Naive thymus-derived CD4-positive, alpha-beta T cell (primary cell): ENCODE data around the gene TMTC2. TPM values are rescaled to one million over a fixed set of nuclear protein-coding genes. Genes with fewer than 3 reads are reported as not detected.

ENCODE experiments used
- ATAC-seq: fragments of 150-1000 bp; cut with Tn5 transposase; 2 replicates; pipeline ENCODE4 v1.10.0; 2021; ENCODE audit warnings: mild to moderate bottlenecking, moderate library complexity
- CTCF ChIA-PET: fragments of 350-600 bp; sonication (Branson Sonifier 250); formaldehyde crosslinking; loops from one replicate; lab custom pipeline; 2021; ENCODE audit warnings: antibody characterized with exemption; lab: Charles Lee
- POLR2A ChIA-PET: fragments of 350-600 bp; sonication (Branson Sonifier 250); formaldehyde crosslinking; loops from one replicate; lab custom pipeline; 2021; ENCODE audit warnings: antibody characterized with exemption, inconsistent platforms; lab: Charles Lee
- DNase-seq, 9 donors: peaks; one replicate each; pipeline versions ENCODE4 v3.0.0 to v3.0.0-alpha.2; 2020 to 2022; ENCODE audit warnings: mixed read lengths in 1 of 9
- H3K27ac ChIP-seq: one replicate; pipeline ENCODE4 v1.7.0; 2013; ENCODE audit warnings: mild to moderate bottlenecking, low read depth, low read length, moderate library complexity
- H3K27me3 ChIP-seq, 2 donors: one replicate each; pipeline ENCODE4 v1.7.0; 2013; ENCODE audit warnings: low read length in 2 of 2, mild to moderate bottlenecking in 2 of 2, moderate library complexity in 2 of 2; ENCODE audit not compliant: control insufficient read depth in 2 of 2, insufficient read depth in 2 of 2
- H3K36me3 ChIP-seq, 3 experiments: 1 replicate in 2 of 3; 2 replicates in 1 of 3; pipeline ENCODE4 v1.7.0; 2013; ENCODE audit warnings: low read length in 3 of 3, mild to moderate bottlenecking in 3 of 3, moderate library complexity in 1 of 3; ENCODE audit not compliant: insufficient read depth in 3 of 3, control insufficient read depth in 2 of 3
- H3K4me1 ChIP-seq, 2 donors: one replicate each; pipeline ENCODE4 v1.7.0; 2013; ENCODE audit warnings: low read length in 2 of 2, mild to moderate bottlenecking in 2 of 2, moderate library complexity in 1 of 2; ENCODE audit not compliant: control insufficient read depth in 2 of 2, insufficient read depth in 2 of 2
- H3K4me3 ChIP-seq: 2 replicates; pipeline ENCODE4 v1.7.0; 2013; ENCODE audit warnings: mild to moderate bottlenecking, low read length
- H3K9me3 ChIP-seq, 3 experiments: 1 replicate in 2 of 3; 2 replicates in 1 of 3; pipeline ENCODE4 v1.7.0; 2013; ENCODE audit warnings: low read length in 3 of 3; ENCODE audit not compliant: control insufficient read depth in 2 of 3
- H3K27ac Mint-ChIP-seq, 9 donors: one replicate each; pipeline ENCODE4 v1.8.0; 2020 to 2022; ENCODE audit warnings: mixed read lengths in 9 of 9, mild to moderate bottlenecking in 8 of 9, moderate library complexity in 5 of 9, inconsistent platforms in 2 of 9
- H3K27me3 Mint-ChIP-seq, 5 donors: one replicate each; pipeline ENCODE4 v1.8.0; 2021 to 2022; ENCODE audit warnings: mixed read lengths in 5 of 5, mild to moderate bottlenecking in 1 of 5
- H3K36me3 Mint-ChIP-seq, 5 donors: one replicate each; pipeline ENCODE4 v1.8.0; 2020 to 2022; ENCODE audit warnings: mixed read lengths in 5 of 5, mild to moderate bottlenecking in 3 of 5, inconsistent platforms in 1 of 5
- H3K4me1 Mint-ChIP-seq, 7 donors: one replicate each; pipeline ENCODE4 v1.8.0; 2020 to 2022; ENCODE audit warnings: mixed read lengths in 7 of 7, mild to moderate bottlenecking in 3 of 7, inconsistent platforms in 1 of 7
- H3K4me3 Mint-ChIP-seq, 10 donors: one replicate each; pipeline ENCODE4 v1.8.0; 2020 to 2022; ENCODE audit warnings: mild to moderate bottlenecking in 10 of 10, mixed read lengths in 10 of 10, moderate library complexity in 6 of 10, inconsistent platforms in 2 of 10
- H3K9me3 Mint-ChIP-seq, 11 donors: one replicate each; pipeline ENCODE4 v1.8.0; 2020 to 2022; ENCODE audit warnings: mixed read lengths in 11 of 11, mild to moderate bottlenecking in 4 of 11, inconsistent platforms in 1 of 11, moderate library complexity in 1 of 11
- intact Hi-C, 2 donors: fragments of 100-400 bp; cut with micrococcal nuclease; formaldehyde crosslinking; loops; one replicate each; pipeline ENCODE4 v1.15.1; 2023
- polyA plus RNA-seq, 2 donors: library from polyadenylated mRNA; unstranded; fragments of 300-500 nt; fragmentation: Illumina TruSeq; gene quantifications; one replicate each; pipeline ENCODE4 v1.2.3, GENCODE V29; 2021
- total RNA-seq, 6 experiments: library from RNA in 5 of 6; stranded (reverse) in 5 of 6; gene quantifications; 1 replicate in 5 of 6; 2 replicates in 1 of 6; pipeline ENCODE4 v1.2.3 and lab custom pipeline; 2021 to 2026

The TMTC2 gene
- total and polyA plus RNA-seq, 7 experiments from 2014 or later, result 3.1 to 11.1 (median 4.7) TPM; not detected in 2

- no peaks in the 10 kb centered on the region for H3K36me3 ChIP-seq
- Mint-ChIP-seq H3K9me3 (peaks cover 0 to 11% (median 3%) of the 10 kb centered on the region in 11 donors), H3K27ac (no peak overlapping the region), H3K36me3 (no peaks in the 10 kb centered on the region), H3K4me1 (no peaks in the 10 kb centered on the region), H3K27me3 (no peaks in the 10 kb centered on the region), H3K4me3 (no peak overlapping the region)
- H3K9me3 ChIP-seq, result no peaks in the 10 kb centered on the region
- no peak for DNase-seq
- no peak overlapping the region for H3K4me3 ChIP-seq
- POLR2A ChIA-PET, result no interaction called here
- H3K27me3 ChIP-seq, result no peaks in the 10 kb centered on the region
- CTCF ChIA-PET, result no interaction called here
- intact Hi-C loops, result no loop called here
- no peak overlapping the region for H3K27ac ChIP-seq
- ATAC-seq, result no peak
- no peaks in the 10 kb centered on the region for H3K4me1 ChIP-seq
Observed at GRCh38 chr12:83142914-83143313, 456.2 kb downstream of the TMTC2 start.

- Mint-ChIP-seq H3K9me3 (peaks cover 0 to 11% (median 3%) of the 10 kb centered on the region in 11 donors), H3K27ac (no peak overlapping the region), H3K27me3 (no peaks in the 10 kb centered on the region), H3K4me1 (no peaks in the 10 kb centered on the region), H3K4me3 (no peak overlapping the region), H3K36me3 (no peaks in the 10 kb centered on the region)
- H3K9me3 ChIP-seq, result no peaks in the 10 kb centered on the region
- H3K4me3 ChIP-seq, result no peak overlapping the region
- DNase-seq (no peak), ATAC-seq (no peak)
- CTCF ChIA-PET, result no interaction called here
- intact Hi-C loops, result no loop called here
- POLR2A ChIA-PET, result interaction anchor here (0.6 kb wide), 1 partner anchor 34 kb away, joined by 3 read pairs; no protein-coding TSS in a partner anchor
- H3K4me1 ChIP-seq, result no peaks in the 10 kb centered on the region
- H3K27me3 ChIP-seq, result no peaks in the 10 kb centered on the region
- H3K36me3 ChIP-seq, result no peaks in the 10 kb centered on the region
- no peak overlapping the region for H3K27ac ChIP-seq
Observed at GRCh38 chr12:83143950-83144349, 457.2 kb downstream of the TMTC2 start.

GRCh38 chr12:83145325-83145840 is 458.7 kb downstream of the TMTC2 start:
- Mint-ChIP-seq H3K4me3 (no peak overlapping the region), H3K4me1 (no peaks in the 10 kb centered on the region), H3K27ac (peak overlapping the region in 1 of 9 donors; percentile 76), H3K27me3 (no peaks in the 10 kb centered on the region), H3K9me3 (peaks cover 0 to 9% (median 2%) of the 10 kb centered on the region in 11 donors), H3K36me3 (no peaks in the 10 kb centered on the region)
- no peaks in the 10 kb centered on the region for H3K27me3 ChIP-seq
- no peaks in the 10 kb centered on the region for H3K36me3 ChIP-seq
- no peak for DNase-seq
- no peak for ATAC-seq
- H3K27ac ChIP-seq, result no peak overlapping the region
- ChIA-PET CTCF (interaction anchor here (0.7 kb wide), 1 partner anchor 264 kb away, joined by 3 read pairs; no protein-coding TSS in a partner anchor), POLR2A (no interaction called here)
- H3K4me1 ChIP-seq, result no peaks in the 10 kb centered on the region
- no peaks in the 10 kb centered on the region for H3K9me3 ChIP-seq
- intact Hi-C loops, result no loop called here
- H3K4me3 ChIP-seq, result no peak overlapping the region

- Mint-ChIP-seq H3K4me3 (no peak overlapping the region), H3K27ac (no peak overlapping the region), H3K27me3 (no peaks in the 10 kb centered on the region), H3K36me3 (no peaks in the 10 kb centered on the region), H3K9me3 (peaks cover 0 to 4% (median 0%) of the 10 kb centered on the region in 11 donors), H3K4me1 (no peaks in the 10 kb centered on the region)
- Histone ChIP-seq H3K4me3 (no peak overlapping the region), H3K4me1 (no peaks in the 10 kb centered on the region), H3K36me3 (no peaks in the 10 kb centered on the region), H3K9me3 (no peaks in the 10 kb centered on the region), H3K27me3 (no peaks in the 10 kb centered on the region), H3K27ac (no peak overlapping the region)
- DNase-seq (no peak), ATAC-seq (no peak)
- CTCF ChIA-PET, result no interaction called here
- intact Hi-C loops, result no loop called here
- POLR2A ChIA-PET, result no interaction called here
Observed at GRCh38 chr12:83147341-83147740, 460.6 kb downstream of the TMTC2 start.

- POLR2A ChIA-PET, result no interaction called here
- intact Hi-C loops, result no loop called here
- H3K9me3 Mint-ChIP-seq, result no peaks in the 10 kb centered on the region
Observed at GRCh38 chr12:83149987-83150386, 463.3 kb downstream of the TMTC2 start.

GRCh38 chr12:83150465-83151189 is 463.9 kb downstream of the TMTC2 start:
- Mint-ChIP-seq H3K36me3 (no peaks in the 10 kb centered on the region), H3K27me3 (peaks cover 0 to 4% (median 0%) of the 10 kb centered on the region in 5 donors), H3K27ac (no peak overlapping the region), H3K4me3 (no peak overlapping the region), H3K9me3 (no peaks in the 10 kb centered on the region), H3K4me1 (no peaks in the 10 kb centered on the region)
- no peak for DNase-seq
- no peaks in the 10 kb centered on the region for H3K36me3 ChIP-seq
- CTCF ChIA-PET, result no interaction called here
- no peaks in the 10 kb centered on the region for H3K4me1 ChIP-seq
- H3K27me3 ChIP-seq, result no peaks in the 10 kb centered on the region
- POLR2A ChIA-PET, result no interaction called here
- H3K27ac ChIP-seq, result no peak overlapping the region
- no peaks in the 10 kb centered on the region for H3K9me3 ChIP-seq
- H3K4me3 ChIP-seq, result no peak overlapping the region
- ATAC-seq, result no peak
- intact Hi-C loops, result no loop called here

More at GRCh38 chr12:83149987-83150386, 463.3 kb downstream of the TMTC2 start:
- no peaks in the 10 kb centered on the region for H3K9me3 ChIP-seq
- no peak overlapping the region for H3K27ac ChIP-seq
- ATAC-seq (no peak), DNase-seq (no peak)
- Mint-ChIP-seq H3K4me3 (no peak overlapping the region), H3K4me1 (no peaks in the 10 kb centered on the region), H3K36me3 (no peaks in the 10 kb centered on the region), H3K27ac (no peak overlapping the region), H3K27me3 (peaks cover 0 to 4% (median 0%) of the 10 kb centered on the region in 5 donors)
- H3K4me3 ChIP-seq, result no peak overlapping the region
- H3K4me1 ChIP-seq, result no peaks in the 10 kb centered on the region
- CTCF ChIA-PET, result no interaction called here
- no peaks in the 10 kb centered on the region for H3K27me3 ChIP-seq
- no peaks in the 10 kb centered on the region for H3K36me3 ChIP-seq

- Histone ChIP-seq H3K9me3 (no peaks in the 10 kb centered on the region), H3K27ac (no peak overlapping the region), H3K4me1 (no peaks in the 10 kb centered on the region), H3K36me3 (no peaks in the 10 kb centered on the region), H3K27me3 (no peaks in the 10 kb centered on the region), H3K4me3 (no peak overlapping the region)
- DNase-seq, result no peak
- intact Hi-C loops, result no loop called here
- Mint-ChIP-seq H3K4me1 (no peaks in the 10 kb centered on the region), H3K4me3 (no peak overlapping the region), H3K27ac (no peak overlapping the region), H3K9me3 (no peaks in the 10 kb centered on the region), H3K27me3 (peaks cover 0 to 8% (median 0%) of the 10 kb centered on the region in 5 donors), H3K36me3 (no peaks in the 10 kb centered on the region)
- CTCF ChIA-PET, result no interaction called here
- no peak for ATAC-seq
- POLR2A ChIA-PET, result no interaction called here
Observed at GRCh38 chr12:83153177-83153576, 466.5 kb downstream of the TMTC2 start.
